Kidney (tissue), 14 donors: Measurements from ENCODE around the gene CAMK2N2. TPM values are rescaled to one million over a fixed set of nuclear protein-coding genes. Genes with fewer than 3 reads are reported as not detected.
"Not testable (repeated sequence)": the region's sequence is repeated elsewhere in the genome, so short reads cannot be mapped to it uniquely, and the experiment has no call there.

ENCODE experiments used
- DNase-seq, 5 donors: peaks; one replicate each; pipeline ENCODE4 v3.0.0-alpha.2; 2013 to 2020
- FAIRE-seq: peaks from 2 replicates; lab custom pipeline; 2012; peaks lifted over from hg19 to GRCh38; lab: Jason Lieb, UNC
- H3K27ac ChIP-seq, 2 donors: one replicate each; pipeline ENCODE4 v1.7.0; 2013; ENCODE audit warnings: low read depth in 2 of 2, low read length in 2 of 2, inconsistent platforms in 1 of 2
- H3K27me3 ChIP-seq: one replicate; pipeline ENCODE4 v1.7.1; 2013; ENCODE audit warnings: low read length, inconsistent platforms; ENCODE audit not compliant: control insufficient read depth, insufficient read depth
- H3K36me3 ChIP-seq, 3 donors: one replicate each; pipeline versions ENCODE4 v1.7.0 to v1.7.1; 2013; ENCODE audit warnings: low read length in 3 of 3, control low read depth in 1 of 3, inconsistent platforms in 1 of 3; ENCODE audit not compliant: insufficient read depth in 3 of 3, control insufficient read depth in 2 of 3
- H3K4me1 ChIP-seq, 3 donors: one replicate each; pipeline versions ENCODE4 v1.7.0 to v1.7.1; 2013; ENCODE audit warnings: low read length in 3 of 3, inconsistent platforms in 1 of 3, low read depth in 1 of 3; ENCODE audit not compliant: control insufficient read depth in 2 of 3, insufficient read depth in 2 of 3
- H3K4me3 ChIP-seq, 3 donors: one replicate each; pipeline versions ENCODE4 v1.7.0 to v1.8.1; 2013; ENCODE audit warnings: low read length in 3 of 3, control low read depth in 1 of 3, inconsistent platforms in 1 of 3
- H3K9ac ChIP-seq, 3 donors: one replicate each; pipeline versions ENCODE4 v1.7.0 to v1.7.1; 2013; ENCODE audit warnings: low read length in 3 of 3, control low read depth in 1 of 3, inconsistent platforms in 1 of 3
- H3K9me3 ChIP-seq, 3 donors: one replicate each; pipeline versions ENCODE4 v1.7.0 to v1.7.1; 2013; ENCODE audit warnings: low read length in 3 of 3, control low read depth in 1 of 3, inconsistent platforms in 1 of 3; ENCODE audit not compliant: control insufficient read depth in 2 of 3, insufficient read depth in 1 of 3
- CTCF ChIP-seq: IDR thresholded peaks from 3 replicates; pipeline ENCODE4 v1.5.1; 2012; ENCODE audit warnings: mild to moderate bottlenecking, moderate library complexity, borderline replicate concordance; ENCODE audit not compliant: insufficient read depth; ENCODE audit errors: extremely low read depth
- intact Hi-C: fragments of 100-400 bp; cut with DNase I; formaldehyde crosslinking; loops from one replicate; pipeline ENCODE4 v1.11.1; 2022
- polyA plus RNA-seq: library from polyadenylated mRNA; stranded (reverse); fragments of 350-450 nt; fragmentation: Illumina TruSeq; extraction: RNeasy Lipid Tissue Mini Kit (QIAGEN cat#74804); gene quantifications from one replicate; pipeline ENCODE4 v1.2.3, GENCODE V29; 2014; ENCODE audit warnings: low read depth, low replicate concordance; ENCODE audit not compliant: insufficient read depth
- total RNA-seq: library from RNA; stranded (reverse); fragmentation: NEBNext Ultra II Directional; extraction: Animal tissue kit (Norgen Biotek cat#: 25700); gene quantifications from one replicate; pipeline ENCODE4 v1.2.1, GENCODE V29; 2021
- donor health status: control.
- donor health status: control.
- donor health status: control.
- donor health status: control.
- donor health status: control.
- donor health status: DM: yes; HTN: yes; CAD: no.
- donor health status: Normal renal cell carcinoma (clear cell type).

The CAMK2N2 gene
- total and polyA plus RNA-seq, 2 donors from 2014 or later = 0.31 to 0.39 TPM

- no peak for DNase-seq
- peaks cover 7% of the 10 kb centered on the region for H3K27me3 ChIP-seq
- no peak overlapping the region for H3K4me3 ChIP-seq
- no peak for TF ChIP-seq CTCF
- no peaks in the 10 kb centered on the region for H3K36me3 ChIP-seq
- no peak overlapping the region for H3K27ac ChIP-seq
- peaks cover 0 to 2% (median 0%) of the 10 kb centered on the region in 3 donors for H3K4me1 ChIP-seq
- H3K9me3 ChIP-seq = no peaks in the 10 kb centered on the region
- H3K9ac ChIP-seq = no peak overlapping the region
- intact Hi-C loops = no loop called here
- FAIRE-seq = no peak
Measured at GRCh38 chr3:184275381-184275701, 14.0 kb upstream of the CAMK2N2 start.

DNA sequence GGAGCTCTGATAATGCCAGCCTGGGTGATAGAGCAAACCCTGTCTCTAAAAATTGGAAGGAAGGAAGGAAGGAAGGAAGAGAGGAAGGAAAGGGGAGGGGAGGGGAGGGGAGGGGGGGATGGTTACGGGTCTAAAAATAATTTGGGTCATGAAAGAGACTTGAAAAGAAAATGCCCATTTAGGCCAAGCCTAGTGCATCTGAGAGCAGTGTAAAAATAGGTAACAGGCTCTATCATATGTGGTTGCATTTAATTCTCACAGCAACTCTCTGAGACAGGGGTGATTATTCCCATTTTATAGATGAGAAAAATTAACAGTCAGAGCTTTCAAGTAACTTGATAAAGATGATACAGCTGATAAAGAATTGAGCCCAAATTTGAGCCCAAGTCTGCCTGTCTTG lies 10.9 kb upstream of the CAMK2N2 start:
- intact Hi-C loops = no loop called here
- Histone ChIP-seq H3K27ac (no peak overlapping the region), H3K9ac (no peak overlapping the region), H3K27me3 (peaks cover 7% of the 10 kb centered on the region), H3K36me3 (no peaks in the 10 kb centered on the region), H3K9me3 (no peaks in the 10 kb centered on the region), H3K4me1 (peaks cover 0 to 2% (median 0%) of the 10 kb centered on the region in 3 donors), H3K4me3 (no peak overlapping the region)
- no peak for TF ChIP-seq CTCF
- no peak for DNase-seq
- no peak for FAIRE-seq

GRCh38 chr3:184267249-184267648 lies 5.9 kb upstream of the CAMK2N2 start:
- H3K9me3 ChIP-seq, H3K4me1 ChIP-seq, H3K27ac ChIP-seq, DNase-seq, H3K4me3 ChIP-seq, intact Hi-C loops, H3K9ac ChIP-seq, H3K36me3 ChIP-seq, FAIRE-seq, H3K27me3 ChIP-seq: not testable (repeated sequence)

DNA sequence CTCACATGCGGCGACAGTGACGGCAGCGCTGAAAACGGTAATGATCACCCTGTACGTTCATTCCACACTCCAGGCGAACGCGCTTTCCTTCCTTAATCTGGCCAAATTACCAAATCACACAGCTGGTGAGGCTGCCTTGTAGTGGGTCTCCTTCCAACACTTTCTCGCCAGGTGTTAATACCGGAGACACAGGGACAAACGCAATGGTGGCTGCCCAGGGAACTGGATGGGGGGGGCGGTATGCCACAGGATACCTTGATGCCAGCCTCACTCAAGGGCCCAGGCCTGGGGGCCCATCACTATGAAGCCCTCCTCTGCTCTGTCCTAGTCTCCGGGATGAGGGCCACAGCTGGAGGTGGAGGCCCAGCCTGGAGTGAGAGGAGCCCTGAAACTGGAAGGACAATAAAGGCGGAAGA lies 1.4 kb upstream of the CAMK2N2 start:
- Histone ChIP-seq H3K36me3 (no peaks in the 10 kb centered on the region), H3K9me3 (no peaks in the 10 kb centered on the region), H3K9ac (no peak overlapping the region), H3K27ac (no peak overlapping the region), H3K4me1 (peaks cover 0 to 15% (median 4%) of the 10 kb centered on the region in 3 donors), H3K4me3 (no peak overlapping the region), H3K27me3 (peaks cover 11% of the 10 kb centered on the region)
- TF ChIP-seq CTCF = no peak
- FAIRE-seq = no peak
- DNase-seq = peak in 2 of 5 donors; percentile 6 to 56
- intact Hi-C loops = no loop called here
